SK-N-MC (cell line): ENCODE results near the gene RALGPS1.

Experiments used
- DNase-seq: peaks from one replicate; pipeline ENCODE4 v3.0.0-alpha.2; 2011; ENCODE audit warnings: low read depth, low spot score
- H3K27ac ChIP-seq: fragments of 200-600 bp; sonication (generic); 2 replicates; pipeline ENCODE4 v1.5.1; 2016; ENCODE audit warnings: mixed run types
- H3K36me3 ChIP-seq: fragments of 200-600 bp; sonication (generic); 2 replicates; pipeline ENCODE4 v1.6.1; 2017; ENCODE audit warnings: antibody characterized with exemption, low read length, mixed read lengths; ENCODE audit not compliant: insufficient read depth
- H3K4me3 ChIP-seq: fragments of 200-600 bp; sonication (generic); 2 replicates; pipeline ENCODE4 v1.5.1; 2016
- H3K9ac ChIP-seq: fragments of 200-600 bp; sonication (generic); 2 replicates; pipeline ENCODE4 v1.8.0; 2017; ENCODE audit warnings: mixed run types, mixed read lengths; ENCODE audit not compliant: insufficient read length
- H3K9me3 ChIP-seq: fragments of 200-600 bp; sonication (generic); 2 replicates; pipeline ENCODE4 v1.6.1; 2017; ENCODE audit warnings: low read depth, mild to moderate bottlenecking, antibody characterized with exemption, low read length, moderate library complexity, mixed read lengths
- EZH2 ChIP-seq: fragments of 200-600 bp; sonication (generic); IDR thresholded peaks from one replicate; pipeline ENCODE4 v1.6.1; 2017; ENCODE audit warnings: antibody characterized with exemption
- FOXP2 ChIP-seq: optimal IDR thresholded peaks from 2 replicates; pipeline ENCODE3; 2011; ENCODE audit warnings: mild to moderate bottlenecking, moderate library complexity; ENCODE audit not compliant: insufficient read depth; ENCODE audit errors: extremely low read length, control extremely low read depth
- POLR2AphosphoS5 ChIP-seq: IDR thresholded peaks from 2 replicates; pipeline ENCODE4 v1.6.1; 2012; ENCODE audit warnings: mild to moderate bottlenecking, low read depth, low read length, borderline replicate concordance

The RALGPS1 gene

GRCh38 chr9:126953041-126953809 is 38.6 kb downstream of the RALGPS1 start:
- Histone ChIP-seq H3K27ac (no peak overlapping the region), H3K36me3 (no peaks in the 10 kb centered on the region), H3K9me3 (no peaks in the 10 kb centered on the region), H3K9ac (no peak overlapping the region), H3K4me3 (no peak overlapping the region)
- no peak for TF ChIP-seq FOXP2
- DNase-seq: no peak

- Histone ChIP-seq H3K9ac (no peak overlapping the region), H3K4me3 (no peak overlapping the region), H3K9me3 (no peaks in the 10 kb centered on the region), H3K27ac (no peak overlapping the region), H3K36me3 (no peaks in the 10 kb centered on the region)
- no peak for TF ChIP-seq POLR2AphosphoS5
- TF ChIP-seq FOXP2: no peak
- TF ChIP-seq EZH2: no peak
- no peak for DNase-seq
Observed at GRCh38 chr9:126955811-126956210, 41.2 kb downstream of the RALGPS1 start.

GRCh38 chr9:126956917-126957686 is 42.5 kb downstream of the RALGPS1 start:
- TF ChIP-seq EZH2 (no peak), FOXP2 (no peak), POLR2AphosphoS5 (no peak)
- H3K4me3 ChIP-seq: no peak overlapping the region
- H3K9ac ChIP-seq: no peak overlapping the region
- no peaks in the 10 kb centered on the region for H3K9me3 ChIP-seq
- H3K36me3 ChIP-seq: no peaks in the 10 kb centered on the region
- no peak overlapping the region for H3K27ac ChIP-seq
- no peak for DNase-seq

GRCh38 chr9:126957687-126958053 is 43.1 kb downstream of the RALGPS1 start:
- Histone ChIP-seq H3K27ac (no peak overlapping the region), H3K36me3 (no peaks in the 10 kb centered on the region), H3K9ac (no peak overlapping the region), H3K9me3 (no peaks in the 10 kb centered on the region), H3K4me3 (no peak overlapping the region)
- TF ChIP-seq EZH2: no peak
- no peak for TF ChIP-seq FOXP2
- no peak for TF ChIP-seq POLR2AphosphoS5
- no peak for DNase-seq

GRCh38 chr9:126959336-126959735 is 44.8 kb downstream of the RALGPS1 start:
- Histone ChIP-seq H3K36me3 (no peaks in the 10 kb centered on the region), H3K27ac (no peak overlapping the region), H3K4me3 (no peak overlapping the region), H3K9me3 (no peaks in the 10 kb centered on the region), H3K9ac (no peak overlapping the region)
- TF ChIP-seq EZH2: no peak
- no peak for TF ChIP-seq POLR2AphosphoS5
- TF ChIP-seq FOXP2: no peak
- DNase-seq: no peak

- Histone ChIP-seq H3K9ac (no peak overlapping the region), H3K27ac (no peak overlapping the region), H3K4me3 (no peak overlapping the region), H3K9me3 (no peaks in the 10 kb centered on the region), H3K36me3 (no peaks in the 10 kb centered on the region)
- no peak for DNase-seq
- TF ChIP-seq FOXP2 (no peak), POLR2AphosphoS5 (no peak)
Observed at GRCh38 chr9:126959917-126960316, 45.3 kb downstream of the RALGPS1 start.

GRCh38 chr9:126962336-126962735 is 47.8 kb downstream of the RALGPS1 start:
- Histone ChIP-seq H3K27ac (no peak overlapping the region), H3K36me3 (no peaks in the 10 kb centered on the region), H3K4me3 (no peak overlapping the region), H3K9ac (no peak overlapping the region), H3K9me3 (no peaks in the 10 kb centered on the region)
- DNase-seq: no peak
- no peak for TF ChIP-seq POLR2AphosphoS5
- TF ChIP-seq FOXP2: no peak

- Histone ChIP-seq H3K9me3 (no peaks in the 10 kb centered on the region), H3K27ac (no peak overlapping the region), H3K9ac (no peak overlapping the region), H3K36me3 (no peaks in the 10 kb centered on the region), H3K4me3 (no peak overlapping the region)
- no peak for DNase-seq
- TF ChIP-seq EZH2 (no peak), FOXP2 (no peak), POLR2AphosphoS5 (no peak)
Observed at GRCh38 chr9:126965077-126965476, 50.5 kb downstream of the RALGPS1 start.
